Muscle of back (tissue), 11 donors: ENCODE results near the gene RAB34. TPM values are rescaled to one million over a fixed set of nuclear protein-coding genes. Genes with fewer than 3 reads are reported as not detected.
"Not testable (repeated sequence)": the region's sequence is repeated elsewhere in the genome, so short reads cannot be mapped to it uniquely, and the experiment has no call there.

Source experiments
- DNase-seq, 3 donors: peaks; one replicate each; pipeline versions ENCODE4 v3.0.0 to v3.0.0-alpha.2; 2013
- polyA plus RNA-seq, 10 donors: library from polyadenylated mRNA; unstranded; fragments of 120-200 nt; gene quantifications; one replicate each; pipeline ENCODE4 v1.2.1, GENCODE V29; 2013; ENCODE audit not compliant: insufficient read length in 10 of 10

RAB34 gene
- polyA plus RNA-seq, 10 donors: 53.1 to 117 (median 77.2) TPM

- DNase-seq: no peak
Measured at GRCh38 chr17:28747801-28748750, 30.4 kb upstream of the RAB34 start.

GRCh38 chr17:28747051-28747691 is 29.5 kb upstream of the RAB34 start:
- no peak for DNase-seq

GRCh38 chr17:28746611-28747050 is 29.0 kb upstream of the RAB34 start:
- DNase-seq: peak in 2 of 3 donors; percentile 59 to 77

- DNase-seq: peak in 1 of 3 donors; percentile 31
Measured at GRCh38 chr17:28745786-28746411, 28.2 kb upstream of the RAB34 start.

- peak in 2 of 3 donors; percentile 49 to 84 for DNase-seq
Measured at GRCh38 chr17:28744972-28745785, 27.5 kb upstream of the RAB34 start.

GRCh38 chr17:28744104-28744971 is 26.7 kb upstream of the RAB34 start:
- peak; percentile 43 to 81 (median 69) for DNase-seq

GRCh38 chr17:28743243-28744103 is 25.8 kb upstream of the RAB34 start, which contains the start of gene TRAF4:
TSS of gene TRAF4 (plus strand) at chr17:28744011. CDS start at chr17:28744113, 102 bp downstream.
- peak; percentile 85 to 94 (median 91) for DNase-seq

- DNase-seq: peak in 1 of 3 donors; percentile 32
Measured at GRCh38 chr17:28741358-28742349, 24.0 kb upstream of the RAB34 start.

- no peak for DNase-seq
Measured at GRCh38 chr17:28740406-28741357, 23.0 kb upstream of the RAB34 start.

GRCh38 chr17:28738680-28739384 is 21.2 kb upstream of the RAB34 start:
- DNase-seq: no peak

GRCh38 chr17:28737770-28738679 is 20.4 kb upstream of the RAB34 start:
- DNase-seq: no peak

GRCh38 chr17:28737316-28737715 is 19.6 kb upstream of the RAB34 start:
- no peak for DNase-seq

GRCh38 chr17:28735913-28736769 is 18.5 kb upstream of the RAB34 start:
- not testable (repeated sequence) for DNase-seq

GRCh38 chr17:28735242-28735722 is 17.6 kb upstream of the RAB34 start:
- DNase-seq: no peak
